ENCODE measurements around the gene ANKRD42. TPM values are rescaled to one million over a fixed set of nuclear protein-coding genes. Genes with fewer than 3 reads are reported as not detected.
A peak's percentile ranks its signal among the peaks of the same experiment; 100 is the strongest.

Gene ANKRD42
- 7.5 TPM for polyA plus RNA-seq (2013, experiment 1 of 2; ENCODE audit: insufficient read length)
- 6.0 TPM for polyA plus RNA-seq (2013, experiment 2 of 2; ENCODE audit: insufficient read length)

DNA sequence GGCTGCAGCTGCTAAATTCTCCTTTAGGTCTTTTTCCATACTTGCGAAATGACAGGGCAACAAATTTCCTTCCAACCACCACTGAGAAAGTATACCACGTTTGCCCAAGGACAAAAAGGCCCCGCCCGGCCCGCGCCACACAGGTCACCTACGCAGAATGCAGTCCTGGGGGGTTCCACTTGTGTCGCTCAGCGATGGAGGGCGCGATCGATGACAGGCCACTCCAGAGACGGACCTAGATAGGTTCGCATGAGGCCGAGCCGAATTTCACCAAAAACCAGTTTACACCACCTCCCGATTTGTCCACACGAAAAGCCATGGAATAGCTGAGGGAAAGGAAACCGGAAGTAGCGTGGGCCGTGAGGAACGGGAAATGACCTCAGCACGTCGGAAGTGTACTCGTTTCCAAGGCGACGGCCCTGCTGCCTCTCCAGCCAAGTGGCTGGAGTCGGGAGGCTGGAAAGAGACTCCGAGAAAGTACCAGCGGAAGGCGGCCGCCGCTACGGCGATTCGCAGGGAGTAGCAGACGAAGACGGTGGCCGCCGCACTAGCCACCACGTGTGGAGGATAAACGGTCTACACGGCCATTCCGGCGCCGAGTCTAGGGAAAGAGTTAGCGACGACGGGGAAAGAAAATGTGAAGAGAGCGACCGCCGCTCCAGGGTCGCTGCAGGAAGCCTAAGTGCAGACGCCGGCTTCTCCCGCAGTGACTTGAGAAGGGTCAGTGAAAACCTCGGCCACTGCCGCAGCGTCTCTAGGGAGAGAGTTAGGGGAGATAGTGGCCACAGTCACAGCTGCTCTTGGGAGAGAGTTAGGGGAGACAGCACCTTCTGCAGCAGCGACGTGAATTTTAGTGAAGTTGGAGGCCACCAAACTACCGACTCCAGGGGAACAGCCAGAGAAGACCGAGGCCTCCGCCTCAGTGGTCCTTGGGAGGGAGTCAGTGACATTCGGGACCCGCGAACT lies at the start of gene ANKRD42:
ANKRD42 (plus strand) TSS at position 398 of the 966 bp plus-strand sequence. CDS start 959 bp downstream, outside the sequence.
- DNase-seq = peak; percentile 95

DNA sequence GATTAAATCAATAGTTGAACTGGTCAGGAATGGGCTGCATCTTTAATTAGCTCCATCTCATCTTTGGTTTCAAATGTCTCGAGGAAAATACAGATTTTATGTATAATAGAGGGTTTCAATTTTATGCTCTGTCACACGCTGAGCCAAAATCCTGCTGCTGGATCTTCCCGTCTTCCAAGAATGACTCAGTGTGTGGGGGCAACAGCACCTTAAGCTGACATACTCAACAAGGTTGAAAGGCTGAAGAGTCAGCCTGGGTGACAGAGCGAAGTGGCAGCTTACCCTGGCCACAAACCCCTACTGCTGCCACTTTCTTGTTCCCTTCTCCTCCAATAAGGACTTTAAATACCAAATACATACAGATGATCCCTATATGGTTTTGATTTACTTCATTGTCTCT lies 45.6 kb upstream of the ANKRD42 start:
- peak; percentile 3 for DNase-seq

GRCh38 chr11:83150450-83150849 lies 43.1 kb upstream of the ANKRD42 start:
- DNase-seq = no peak

DNA sequence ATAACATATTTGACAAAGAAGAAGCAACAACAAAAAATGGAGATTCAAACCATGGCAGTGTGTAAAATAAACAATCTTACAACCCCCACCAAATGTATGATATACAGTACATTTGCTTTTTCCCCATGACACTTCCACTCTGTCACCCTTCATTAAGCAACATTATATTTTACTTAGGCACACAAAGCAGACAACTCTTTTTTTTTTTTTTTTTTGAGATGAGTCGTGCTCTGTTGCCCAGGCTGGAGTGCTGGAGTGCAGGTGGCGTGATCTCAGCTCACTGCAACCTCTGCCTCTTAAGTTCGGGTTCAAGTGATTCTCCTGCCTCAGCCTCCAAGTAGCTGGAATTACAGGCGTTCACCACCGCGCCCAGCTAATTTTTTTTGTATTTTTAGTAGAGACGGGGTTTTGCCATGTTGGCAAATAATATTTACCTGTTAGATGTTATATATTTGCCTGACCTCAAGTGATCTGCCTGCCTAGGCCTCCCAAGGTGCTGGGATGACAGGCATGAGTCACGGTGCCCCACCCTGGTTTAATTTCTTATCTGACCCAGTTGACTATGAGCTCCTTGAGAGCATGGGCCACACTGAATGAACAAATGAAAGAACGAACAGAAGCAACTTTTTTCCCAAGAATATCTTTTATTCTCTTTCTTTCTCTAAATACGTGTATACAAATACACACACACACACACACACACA lies 42.1 kb upstream of the ANKRD42 start:
- DNase-seq = no peak

DNA sequence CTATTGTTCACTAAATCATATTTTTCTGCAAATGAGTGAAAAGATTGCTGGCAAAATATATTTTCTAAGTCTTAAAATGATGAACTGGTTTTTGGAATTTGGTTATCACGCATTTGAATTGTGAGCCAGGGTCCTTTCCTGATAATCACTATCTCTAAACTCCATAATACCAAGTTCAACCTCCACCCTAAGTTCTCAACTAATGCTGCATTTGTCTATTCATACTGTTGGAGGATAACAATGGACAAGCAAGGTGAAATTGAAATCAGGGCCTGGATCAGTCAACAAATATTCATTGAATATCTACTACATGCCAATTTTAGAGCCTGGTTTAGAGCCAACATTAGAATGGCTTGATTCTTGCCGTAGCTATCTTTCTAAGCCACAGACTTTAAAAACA lies 41.2 kb upstream of the ANKRD42 start:
- DNase-seq = no peak

DNA sequence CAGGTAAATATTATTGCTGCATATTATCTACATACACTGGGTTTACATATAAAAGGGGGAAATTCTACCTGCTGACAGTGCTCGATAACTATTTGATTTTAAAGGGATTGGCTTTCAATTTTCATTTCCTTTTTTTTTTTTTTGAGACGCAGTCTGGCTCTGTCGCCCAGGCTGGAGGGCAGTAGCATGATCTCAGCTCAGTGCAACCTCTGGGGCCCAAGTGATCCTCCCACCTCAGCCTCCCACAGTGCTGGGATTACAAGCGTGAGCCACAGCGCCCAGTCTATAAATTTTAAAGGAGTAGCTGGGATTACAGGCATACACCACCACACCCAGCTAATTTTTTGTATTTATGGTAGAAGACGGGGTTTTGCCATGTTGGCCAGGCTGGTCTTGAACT lies 39.7 kb upstream of the ANKRD42 start:
- no peak for DNase-seq

GRCh38 chr11:83156144-83156995 lies 37.1 kb upstream of the ANKRD42 start:
- DNase-seq = peak; percentile 100

- no peak for DNase-seq
Measured at GRCh38 chr11:83156996-83157593, 36.4 kb upstream of the ANKRD42 start, which contains the start of gene PCF11. TSS of gene PCF11 (plus strand) at chr11:83157131. CDS start at chr11:83157440, 309 bp downstream.

- DNase-seq = peak; percentile 45
Measured at GRCh38 chr11:83157594-83158356, 35.7 kb upstream of the ANKRD42 start.

GRCh38 chr11:83158357-83158786 lies 35.1 kb upstream of the ANKRD42 start:
- no peak for DNase-seq

GRCh38 chr11:83158965-83159901 lies 34.3 kb upstream of the ANKRD42 start:
- no peak for DNase-seq

- peak; percentile 35 for DNase-seq
Measured at GRCh38 chr11:83159902-83160865, 33.3 kb upstream of the ANKRD42 start.

- DNase-seq = no peak
Measured at GRCh38 chr11:83161610-83162199, 31.8 kb upstream of the ANKRD42 start.

- no peak for DNase-seq
Measured at GRCh38 chr11:83162377-83162776, 31.1 kb upstream of the ANKRD42 start.

DNA sequence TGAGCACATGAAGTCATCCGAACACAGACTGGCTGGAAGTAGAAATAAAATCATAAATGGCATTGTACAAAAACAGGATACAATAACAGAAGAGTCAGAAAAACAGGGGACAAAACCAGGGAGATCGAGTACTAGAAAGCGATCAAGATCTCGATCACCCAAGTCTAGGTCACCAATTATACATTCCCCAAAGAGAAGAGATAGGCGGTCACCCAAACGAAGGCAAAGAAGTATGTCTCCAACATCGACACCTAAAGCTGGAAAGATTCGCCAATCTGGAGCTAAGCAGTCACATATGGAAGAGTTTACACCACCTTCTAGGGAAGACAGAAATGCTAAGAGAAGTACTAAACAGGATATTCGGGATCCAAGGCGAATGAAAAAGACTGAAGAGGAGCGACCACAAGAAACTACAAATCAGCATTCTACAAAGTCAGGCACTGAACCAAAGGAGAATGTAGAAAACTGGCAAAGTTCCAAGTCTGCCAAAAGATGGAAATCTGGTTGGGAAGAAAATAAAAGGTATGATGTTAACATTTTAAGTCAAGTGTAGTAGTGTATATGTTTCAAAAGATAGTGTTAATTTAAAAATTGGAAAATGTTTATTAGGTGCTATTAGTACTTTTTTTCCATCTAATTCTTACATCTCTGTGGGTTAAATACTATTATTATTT lies 27.2 kb upstream of the ANKRD42 start:
- DNase-seq = no peak

DNA sequence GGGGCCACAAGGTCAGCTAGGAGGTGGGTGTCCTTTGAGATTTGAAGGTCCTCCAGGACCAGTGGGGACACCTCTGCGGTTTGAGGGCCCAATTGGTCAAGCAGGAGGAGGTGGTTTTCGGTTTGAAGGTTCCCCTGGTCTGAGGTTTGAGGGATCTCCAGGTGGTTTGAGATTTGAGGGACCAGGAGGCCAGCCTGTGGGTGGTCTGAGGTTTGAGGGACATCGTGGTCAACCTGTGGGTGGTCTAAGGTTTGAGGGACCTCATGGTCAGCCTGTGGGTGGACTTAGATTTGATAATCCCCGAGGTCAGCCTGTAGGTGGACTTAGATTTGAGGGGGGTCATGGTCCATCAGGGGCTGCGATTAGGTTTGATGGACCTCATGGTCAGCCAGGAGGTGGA lies 24.8 kb upstream of the ANKRD42 start:
- no peak for DNase-seq

DNA sequence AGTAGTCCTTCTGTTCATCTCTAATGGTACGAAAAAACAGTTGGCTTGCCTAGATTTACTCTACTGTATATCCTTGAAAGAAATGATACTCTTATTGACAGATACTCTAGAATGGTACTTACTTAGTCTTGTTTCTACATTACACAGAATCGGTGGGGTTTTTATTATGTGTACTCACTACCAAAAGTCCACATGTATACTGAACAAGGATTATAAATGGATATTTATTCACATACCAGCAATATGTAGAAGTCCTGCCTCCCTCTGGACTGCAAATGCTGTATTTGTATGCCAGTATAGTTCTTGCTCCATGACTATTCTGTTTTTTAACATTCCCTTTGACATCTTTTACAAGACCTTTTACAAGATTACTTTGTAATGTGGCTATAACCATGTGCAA lies 22.6 kb upstream of the ANKRD42 start:
- DNase-seq = no peak

- no peak for DNase-seq
Measured at GRCh38 chr11:83172551-83172950, 21.0 kb upstream of the ANKRD42 start.
